ENCODE data around the gene CELA1.
"Not testable (repeated sequence)": the region's sequence is repeated elsewhere in the genome, so short reads cannot be mapped to it uniquely, and the experiment has no call there.

CELA1 gene

DNA sequence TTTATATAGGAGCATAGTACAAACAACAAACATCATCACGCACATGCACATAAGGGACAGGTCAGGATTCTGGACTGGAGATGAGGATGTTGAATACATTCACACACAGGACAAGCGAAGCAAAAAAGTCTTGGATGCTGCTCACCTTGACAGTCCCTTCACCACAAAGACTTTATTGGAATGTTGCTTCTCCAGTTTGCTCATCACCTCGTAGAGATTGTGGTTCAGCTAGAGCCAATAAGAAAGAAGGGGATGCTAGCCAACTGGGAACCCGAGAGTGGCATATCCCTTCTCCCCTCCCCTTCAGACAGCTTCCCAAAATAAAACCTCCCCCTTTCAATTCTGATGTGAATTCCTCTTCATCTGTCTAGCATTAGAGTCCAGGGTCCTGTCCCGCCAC, 50.8 kb downstream of the CELA1 start:
- H3F3A ChIP-seq (ENCODE audit: insufficient read depth, low read length) = no peaks in the 10 kb centered on the region
- H3K9me2 ChIP-seq (ENCODE audit: low read depth, low read length) = no peaks in the 10 kb centered on the region
- H3K4me3 ChIP-seq (ENCODE audit: low read depth, low read length, poor library complexity, severe bottlenecking) = no peak overlapping the region
- H3K4me1 ChIP-seq (ENCODE audit: insufficient read depth, low read length, severe bottlenecking) = peaks cover 8% of the 10 kb centered on the region
- H3K79me2 ChIP-seq (ENCODE audit: insufficient read depth, low read length) = no peaks in the 10 kb centered on the region
- TF ChIP-seq, protein P1, sequence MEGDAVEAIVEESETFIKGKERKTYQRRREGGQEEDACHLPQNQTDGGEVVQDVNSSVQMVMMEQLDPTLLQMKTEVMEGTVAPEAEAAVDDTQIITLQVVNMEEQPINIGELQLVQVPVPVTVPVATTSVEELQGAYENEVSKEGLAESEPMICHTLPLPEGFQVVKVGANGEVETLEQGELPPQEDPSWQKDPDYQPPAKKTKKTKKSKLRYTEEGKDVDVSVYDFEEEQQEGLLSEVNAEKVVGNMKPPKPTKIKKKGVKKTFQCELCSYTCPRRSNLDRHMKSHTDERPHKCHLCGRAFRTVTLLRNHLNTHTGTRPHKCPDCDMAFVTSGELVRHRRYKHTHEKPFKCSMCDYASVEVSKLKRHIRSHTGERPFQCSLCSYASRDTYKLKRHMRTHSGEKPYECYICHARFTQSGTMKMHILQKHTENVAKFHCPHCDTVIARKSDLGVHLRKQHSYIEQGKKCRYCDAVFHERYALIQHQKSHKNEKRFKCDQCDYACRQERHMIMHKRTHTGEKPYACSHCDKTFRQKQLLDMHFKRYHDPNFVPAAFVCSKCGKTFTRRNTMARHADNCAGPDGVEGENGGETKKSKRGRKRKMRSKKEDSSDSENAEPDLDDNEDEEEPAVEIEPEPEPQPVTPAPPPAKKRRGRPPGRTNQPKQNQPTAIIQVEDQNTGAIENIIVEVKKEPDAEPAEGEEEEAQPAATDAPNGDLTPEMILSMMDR (IDR thresholded peaks at IDR 0.05; ENCODE audit: low read length) = no peak
- no peak overlapping the region for H3K4me2 ChIP-seq (ENCODE audit: low read length)
- no peaks in the 10 kb centered on the region for H4K20me1 ChIP-seq (ENCODE audit: insufficient read depth, low read length)
- H2AFZ ChIP-seq (ENCODE audit: low read length) = no peak overlapping the region
- H3K9ac ChIP-seq (ENCODE audit: low read length) = no peak overlapping the region
- no peak overlapping the region for H3K27ac ChIP-seq (ENCODE audit: low read depth, low read length, poor library complexity, severe bottlenecking)
- H3K36me3 ChIP-seq (ENCODE audit: insufficient read depth, low read length) = no peaks in the 10 kb centered on the region
- H3K27me3 ChIP-seq (ENCODE audit: insufficient read depth, low read length) = no peaks in the 10 kb centered on the region
- no peaks in the 10 kb centered on the region for H3K9me3 ChIP-seq (ENCODE audit: low read length)

DNA sequence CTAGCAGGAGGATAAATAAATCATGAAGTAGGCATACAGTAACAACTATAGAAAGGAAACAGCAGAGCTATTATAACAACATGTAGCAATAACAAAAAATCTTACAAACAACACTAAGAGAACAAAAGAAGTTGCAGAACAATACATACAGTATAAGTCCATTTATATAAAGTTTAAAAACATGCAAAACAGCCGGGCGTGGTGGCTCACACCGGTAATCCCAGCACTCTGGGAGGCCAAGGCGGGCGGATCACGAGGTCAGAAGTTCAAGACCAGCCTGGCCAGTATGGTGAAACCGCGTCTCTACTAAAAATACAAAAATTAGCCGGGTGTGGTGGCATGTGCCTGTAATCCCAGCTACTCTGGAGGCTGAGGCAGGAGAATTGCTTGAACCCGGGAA, 52.4 kb downstream of the CELA1 start:
- not testable (repeated sequence) for H2AFZ ChIP-seq (ENCODE audit: low read length); H3K36me3 ChIP-seq (ENCODE audit: insufficient read depth, low read length); H3K27ac ChIP-seq (ENCODE audit: low read depth, low read length, poor library complexity, severe bottlenecking); H3K4me1 ChIP-seq (ENCODE audit: insufficient read depth, low read length, severe bottlenecking); H3K4me3 ChIP-seq (ENCODE audit: low read depth, low read length, poor library complexity, severe bottlenecking); H4K20me1 ChIP-seq (ENCODE audit: insufficient read depth, low read length); H3K79me2 ChIP-seq (ENCODE audit: insufficient read depth, low read length); H3K9me3 ChIP-seq (ENCODE audit: low read length); H3K27me3 ChIP-seq (ENCODE audit: insufficient read depth, low read length); H3K4me2 ChIP-seq (ENCODE audit: low read length); H3K9ac ChIP-seq (ENCODE audit: low read length); H3F3A ChIP-seq (ENCODE audit: insufficient read depth, low read length); H3K9me2 ChIP-seq (ENCODE audit: low read depth, low read length)

DNA sequence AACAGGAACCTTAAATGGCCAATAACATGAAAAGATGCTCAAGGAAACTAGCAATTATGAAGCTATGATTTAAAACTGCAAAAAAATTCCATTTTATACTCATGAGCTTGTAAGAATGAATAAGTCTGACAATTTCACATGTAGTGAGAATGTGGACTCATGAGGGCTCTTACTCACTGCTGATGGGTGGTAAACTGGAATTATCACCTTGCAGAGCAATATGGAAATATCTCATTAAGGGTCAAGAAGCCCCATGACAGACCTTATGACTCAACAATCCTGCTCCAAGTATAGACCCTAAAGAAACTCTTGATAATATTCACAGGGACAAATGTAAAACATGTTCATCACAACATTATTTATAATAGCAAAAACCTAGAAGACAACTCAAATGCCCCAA, 52.8 kb downstream of the CELA1 start:
- no peaks in the 10 kb centered on the region for H4K20me1 ChIP-seq (ENCODE audit: insufficient read depth, low read length)
- no peak overlapping the region for H3K9ac ChIP-seq (ENCODE audit: low read length)
- no peak overlapping the region for H3K4me2 ChIP-seq (ENCODE audit: low read length)
- no peaks in the 10 kb centered on the region for H3K79me2 ChIP-seq (ENCODE audit: insufficient read depth, low read length)
- H3F3A ChIP-seq (ENCODE audit: insufficient read depth, low read length) = no peaks in the 10 kb centered on the region
- no peaks in the 10 kb centered on the region for H3K27me3 ChIP-seq (ENCODE audit: insufficient read depth, low read length)
- no peak overlapping the region for H3K27ac ChIP-seq (ENCODE audit: low read depth, low read length, poor library complexity, severe bottlenecking)
- peaks cover 8% of the 10 kb centered on the region for H3K4me1 ChIP-seq (ENCODE audit: insufficient read depth, low read length, severe bottlenecking)
- H3K9me2 ChIP-seq (ENCODE audit: low read depth, low read length) = no peaks in the 10 kb centered on the region
- TF ChIP-seq EZH2 (IDR thresholded peaks at IDR 0.05; ENCODE audit: borderline replicate concordance, low read length) = no peak
- TF ChIP-seq, protein P1 (IDR thresholded peaks at IDR 0.05; ENCODE audit: low read length) = no peak
- H3K36me3 ChIP-seq (ENCODE audit: insufficient read depth, low read length) = no peaks in the 10 kb centered on the region
- no peak overlapping the region for H3K4me3 ChIP-seq (ENCODE audit: low read depth, low read length, poor library complexity, severe bottlenecking)
- no peaks in the 10 kb centered on the region for H3K9me3 ChIP-seq (ENCODE audit: low read length)
- H2AFZ ChIP-seq (ENCODE audit: low read length) = no peak overlapping the region

DNA sequence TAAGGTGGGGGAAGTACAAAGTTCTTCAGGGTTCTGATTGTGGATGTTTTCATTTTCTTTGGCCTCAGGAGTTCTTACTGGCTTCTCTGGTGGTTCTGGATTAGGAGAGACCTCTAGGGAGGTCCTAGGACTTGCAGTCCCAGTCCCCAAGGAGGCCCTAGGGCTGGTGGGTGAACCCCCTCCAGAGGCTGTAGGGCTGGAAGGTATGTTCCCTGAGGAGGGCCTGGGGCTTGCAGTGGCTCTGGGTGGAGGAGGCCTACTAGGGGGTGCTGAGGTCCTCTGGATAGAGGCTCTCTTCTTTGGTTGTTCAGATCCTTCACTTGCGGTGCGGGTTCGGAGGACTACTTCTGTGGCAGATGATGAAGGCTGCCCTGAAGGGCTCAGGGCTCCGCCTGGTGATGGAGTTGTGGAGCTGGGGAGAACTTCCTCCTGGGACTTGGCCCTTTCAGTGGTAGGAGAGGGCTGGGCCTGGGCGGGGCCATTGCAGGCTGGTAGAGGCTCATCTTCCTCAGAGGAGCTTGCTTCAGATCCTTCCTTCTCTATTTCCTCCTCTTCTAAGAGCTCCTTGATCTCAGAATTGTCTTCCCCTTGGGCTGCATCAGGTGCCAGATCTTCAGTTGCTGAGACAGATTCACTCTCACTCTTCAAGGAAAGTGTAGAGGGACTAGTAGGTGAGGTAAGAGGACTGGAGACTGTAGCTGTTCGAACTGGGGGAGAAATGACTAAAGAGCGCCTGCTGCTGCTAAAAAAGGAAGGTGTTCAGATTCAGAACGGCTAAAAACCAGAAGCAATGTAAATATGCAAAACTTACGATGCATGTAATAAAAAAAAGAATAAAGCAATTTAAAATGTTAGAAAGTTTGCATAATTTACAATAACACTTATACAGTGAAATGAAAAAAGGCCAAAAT, 54.6 kb downstream of the CELA1 start:
- H2AFZ ChIP-seq (ENCODE audit: low read length); H3K27ac ChIP-seq (ENCODE audit: low read depth, low read length, poor library complexity, severe bottlenecking); H3K4me3 ChIP-seq (ENCODE audit: low read depth, low read length, poor library complexity, severe bottlenecking); H3K9me2 ChIP-seq (ENCODE audit: low read depth, low read length); H3K79me2 ChIP-seq (ENCODE audit: insufficient read depth, low read length); H3K9me3 ChIP-seq (ENCODE audit: low read length); H3K36me3 ChIP-seq (ENCODE audit: insufficient read depth, low read length); H3K9ac ChIP-seq (ENCODE audit: low read length); H3K27me3 ChIP-seq (ENCODE audit: insufficient read depth, low read length); H3F3A ChIP-seq (ENCODE audit: insufficient read depth, low read length); H3K4me1 ChIP-seq (ENCODE audit: insufficient read depth, low read length, severe bottlenecking); H4K20me1 ChIP-seq (ENCODE audit: insufficient read depth, low read length): not testable (repeated sequence)
- peak overlapping the region; percentile 41; the same call in 1 of the 2 replicates for H3K4me2 ChIP-seq (ENCODE audit: low read length)
- TF ChIP-seq, protein P1 (IDR thresholded peaks at IDR 0.05; ENCODE audit: low read length) = peak; percentile 32; the same call in 1 of the 2 replicates
